Cardiac fibroblast (primary cell): ENCODE results near the gene DHRS2.
"Not testable (repeated sequence)": the region's sequence is repeated elsewhere in the genome, so short reads cannot be mapped to it uniquely, and the experiment has no call there.

Source experiments
- DNase-seq, 2 donors: peaks; one replicate each; pipeline versions ENCODE4 v3.0.0 to v3.0.0-alpha.2; 2010; ENCODE audit warnings: low read depth in 2 of 2
- H3K4me3 ChIP-seq, 2 donors: replicated peaks in 1 of 2; 1 replicate in 1 of 2; 2 replicates in 1 of 2; pipeline ENCODE4 v1.5.1; 2011; ENCODE audit warnings: low read depth in 2 of 2, low read length in 2 of 2, mild to moderate bottlenecking in 2 of 2, moderate library complexity in 1 of 2
- CTCF ChIP-seq: IDR thresholded peaks from one replicate; pipeline ENCODE4 v1.5.1; 2011; ENCODE audit warnings: low read depth, mild to moderate bottlenecking, low read length, inconsistent platforms

The DHRS2 gene

GRCh38 chr14:23667134-23667533 is 31.0 kb downstream of the DHRS2 start:
- TF ChIP-seq CTCF = no peak

GRCh38 chr14:23669441-23669840 is 33.3 kb downstream of the DHRS2 start:
- TF ChIP-seq CTCF = no peak

More at GRCh38 chr14:23667134-23667533, 31.0 kb downstream of the DHRS2 start:
- H3K4me3 ChIP-seq = no peak overlapping the region
- DNase-seq = no peak

GRCh38 chr14:23670481-23670880 is 34.3 kb downstream of the DHRS2 start:
- TF ChIP-seq CTCF = no peak
- no peak overlapping the region for H3K4me3 ChIP-seq
- DNase-seq = no peak

More at GRCh38 chr14:23669441-23669840, 33.3 kb downstream of the DHRS2 start:
- H3K4me3 ChIP-seq = no peak overlapping the region
- no peak for DNase-seq

GRCh38 chr14:23672200-23672599 is 36.0 kb downstream of the DHRS2 start:
- no peak for TF ChIP-seq CTCF

GRCh38 chr14:23675337-23675736 is 39.2 kb downstream of the DHRS2 start:
- H3K4me3 ChIP-seq = no peak overlapping the region
- no peak for DNase-seq
- no peak for TF ChIP-seq CTCF

More at GRCh38 chr14:23672200-23672599, 36.0 kb downstream of the DHRS2 start:
- no peak overlapping the region for H3K4me3 ChIP-seq
- DNase-seq = no peak

- DNase-seq = no peak
- TF ChIP-seq CTCF = no peak
- no peak overlapping the region for H3K4me3 ChIP-seq
Observed at GRCh38 chr14:23675906-23676305, 39.7 kb downstream of the DHRS2 start.

GRCh38 chr14:23681337-23681736 is 45.2 kb downstream of the DHRS2 start:
- H3K4me3 ChIP-seq = no peak overlapping the region
- TF ChIP-seq CTCF = no peak
- no peak for DNase-seq

- not testable (repeated sequence) for H3K4me3 ChIP-seq, DNase-seq
Observed at GRCh38 chr14:23689709-23690514, 53.7 kb downstream of the DHRS2 start.
